PFSK-1 (cell line): ENCODE measurements around the gene CPAMD8.

ENCODE experiments used
- FOXP2 ChIP-seq: optimal IDR thresholded peaks from 2 replicates; pipeline ENCODE3; 2011; ENCODE audit warnings: borderline replicate concordance, control low read depth, inconsistent platforms; ENCODE audit not compliant: insufficient read depth; ENCODE audit errors: extremely low read length, extremely low read depth
- POLR2AphosphoS5 ChIP-seq: IDR thresholded peaks from 2 replicates; pipeline ENCODE4 v1.6.1; 2012; ENCODE audit warnings: low read depth, mild to moderate bottlenecking, control low read depth, low read length, moderate library complexity
- REST ChIP-seq, 2 experiments: IDR thresholded peaks; 2 replicates each; pipeline versions ENCODE4 v1.6.1 to v1.8.0; 2011 to 2012; ENCODE audit warnings: low read depth in 2 of 2, low read length in 2 of 2, control low read depth in 1 of 2, inconsistent platforms in 1 of 2, mild to moderate bottlenecking in 1 of 2, moderate library complexity in 1 of 2; ENCODE audit not compliant: insufficient read depth in 1 of 2
- SIN3A ChIP-seq: IDR thresholded peaks from 2 replicates; pipeline ENCODE4 v1.6.1; 2012; ENCODE audit warnings: mild to moderate bottlenecking, low read length, moderate library complexity, borderline replicate concordance; ENCODE audit not compliant: insufficient read depth
- TAF1 ChIP-seq: IDR thresholded peaks from 2 replicates; pipeline ENCODE4 v1.6.1; 2012; ENCODE audit warnings: low read length, control low read depth, borderline replicate concordance; ENCODE audit not compliant: insufficient read depth

GRCh38 chr19:16928351-16928750 lies 98.3 kb downstream of the CPAMD8 start:
- TF ChIP-seq FOXP2: no peak
- TF ChIP-seq POLR2AphosphoS5: no peak
- no peak for TF ChIP-seq TAF1
- TF ChIP-seq SIN3A: no peak
- no peak for TF ChIP-seq REST (IDR thresholded peaks at IDR 0.05; ENCODE audit: insufficient read depth in 1 of 2, low read depth in 2 of 2, low read length in 2 of 2)
